ENCODE measurements around the gene HAUS6.

- TF ChIP-seq POLR2A (IDR thresholded peaks at IDR 0.05) = no peak
- TF ChIP-seq CTCF (IDR thresholded peaks at IDR 0.05) = no peak
Measured at GRCh38 chr9:19033015-19033414, 69.7 kb downstream of the HAUS6 start, which contains the start of gene SAXO1.

Measured in uterus (tissue), 2 donors.